B cell (primary cell): Measurements from ENCODE around the gene IRF2BPL. TPM values are rescaled to one million over a fixed set of nuclear protein-coding genes. Genes with fewer than 3 reads are reported as not detected.
A peak's percentile ranks its signal among the peaks of the same experiment; 100 is the strongest.

Source experiments
- ATAC-seq: fragments of 200-7000 bp; cut with Tn5 transposase; one replicate; pipeline ENCODE4 v1.10.0; 2021; ENCODE audit warnings: low read depth, mild to moderate bottlenecking, moderate number of reproducible peaks, moderate library complexity
- CTCF ChIA-PET: fragments of 350-600 bp; sonication (Branson Sonifier 250); formaldehyde crosslinking; loops from one replicate; lab custom pipeline; 2021; ENCODE audit warnings: antibody characterized with exemption, inconsistent platforms; lab: Charles Lee
- POLR2A ChIA-PET: fragments of 350-600 bp; sonication (Branson Sonifier 250); formaldehyde crosslinking; loops from one replicate; lab custom pipeline; 2021; ENCODE audit warnings: antibody characterized with exemption; lab: Charles Lee
- DNase-seq: peaks from one replicate; pipeline ENCODE4 v3.0.0; 2013
- H2AFZ ChIP-seq: 2 replicates; pipeline ENCODE4 v1.6.1; 2012; ENCODE audit warnings: mild to moderate bottlenecking, low read depth, low read length; ENCODE audit not compliant: insufficient read depth, poor library complexity, severe bottlenecking
- H3K27ac ChIP-seq, 2 donors: 1 replicate in 1 of 2; 2 replicates in 1 of 2; pipeline ENCODE4 v1.5.1; 2012 to 2013; ENCODE audit warnings: low read length in 2 of 2, mild to moderate bottlenecking in 2 of 2, moderate library complexity in 1 of 2
- H3K27me3 ChIP-seq, 4 experiments: fragments of 200-600 bp in 1 of 4; sonication (generic) in 1 of 4; replicated peaks in 1 of 4; 1 replicate in 2 of 4; 2 replicates in 2 of 4; pipeline versions ENCODE4 v1.6.1 to v1.7.0; 2013 to 2016; ENCODE audit warnings: low read length in 3 of 4, mild to moderate bottlenecking in 2 of 4, mixed read lengths in 1 of 4, moderate library complexity in 1 of 4; ENCODE audit not compliant: insufficient read depth in 4 of 4, control insufficient read depth in 3 of 4; ENCODE audit errors: control extremely low read depth in 1 of 4
- H3K36me3 ChIP-seq, 2 experiments: replicated peaks in 1 of 2; 1 replicate in 1 of 2; 2 replicates in 1 of 2; pipeline versions ENCODE4 v1.6.1 to v1.7.1; 2013; ENCODE audit warnings: low read length in 1 of 2; ENCODE audit not compliant: insufficient read depth in 2 of 2, control insufficient read depth in 1 of 2; ENCODE audit errors: control extremely low read depth in 1 of 2, extremely low read depth in 1 of 2
- H3K4me1 ChIP-seq, 2 donors: fragments of 200-600 bp in 1 of 2; sonication (generic) in 1 of 2; 1 replicate in 1 of 2; 2 replicates in 1 of 2; pipeline versions ENCODE4 v1.5.1 to v1.6.1; 2013 to 2017; ENCODE audit warnings: low read length in 2 of 2; ENCODE audit not compliant: control insufficient read depth in 2 of 2, insufficient read depth in 2 of 2
- H3K4me2 ChIP-seq: replicated peaks from 2 replicates; pipeline ENCODE3; 2012; ENCODE audit warnings: mild to moderate bottlenecking, low read depth, low read length; ENCODE audit not compliant: poor library complexity, severe bottlenecking
- H3K4me3 ChIP-seq, 5 experiments: fragments of 200-600 bp in 1 of 5; sonication (generic) in 1 of 5; 1 replicate in 3 of 5; 2 replicates in 2 of 5; pipeline versions ENCODE4 v1.5.1 to v1.7.0; 2011 to 2016; ENCODE audit warnings: low read length in 4 of 5, mild to moderate bottlenecking in 4 of 5, low read depth in 2 of 5, control low read depth in 1 of 5, moderate library complexity in 1 of 5; ENCODE audit not compliant: insufficient read depth in 1 of 5; ENCODE audit errors: control extremely low read depth in 1 of 5, extremely low read depth in 1 of 5
- H3K79me2 ChIP-seq: fragments of 200-600 bp; sonication (generic); one replicate; pipeline ENCODE4 v1.6.0; 2016; ENCODE audit warnings: low read length; ENCODE audit not compliant: control insufficient read depth, insufficient read depth
- H3K9ac ChIP-seq: fragments of 200-600 bp; sonication (generic); 2 replicates; pipeline ENCODE4 v1.6.1; 2017; ENCODE audit warnings: mild to moderate bottlenecking, low read length, moderate library complexity
- H3K9me3 ChIP-seq, 3 donors: one replicate each; pipeline versions ENCODE4 v1.6.1 to v1.7.1; 2013; ENCODE audit warnings: low read length in 2 of 3; ENCODE audit not compliant: control insufficient read depth in 2 of 3, insufficient read depth in 1 of 3; ENCODE audit errors: control extremely low read depth in 1 of 3
- H4K20me1 ChIP-seq: 2 replicates; pipeline ENCODE4 v1.6.0; 2012; ENCODE audit warnings: mild to moderate bottlenecking, low read length; ENCODE audit not compliant: insufficient read depth, control insufficient read depth, poor library complexity, severe bottlenecking
- H3K27ac Mint-ChIP-seq: one replicate; pipeline ENCODE4 v1.8.0; 2021; ENCODE audit warnings: mixed read lengths
- H3K27me3 Mint-ChIP-seq: one replicate; pipeline ENCODE4 v1.8.0; 2021; ENCODE audit warnings: mixed read lengths
- H3K4me1 Mint-ChIP-seq: one replicate; pipeline ENCODE4 v1.8.0; 2021; ENCODE audit warnings: mixed read lengths
- H3K4me3 Mint-ChIP-seq: one replicate; pipeline ENCODE4 v1.8.0; 2021; ENCODE audit warnings: mixed read lengths
- H3K9me3 Mint-ChIP-seq: one replicate; pipeline ENCODE4 v1.8.0; 2022; ENCODE audit warnings: mixed read lengths; ENCODE audit not compliant: insufficient read depth
- CTCF ChIP-seq: fragments of 200-600 bp; IDR thresholded peaks from one replicate; pipeline ENCODE4 v1.8.0; 2022; ENCODE audit warnings: antibody characterized with exemption, mild to moderate bottlenecking
- EZH2 ChIP-seq: IDR thresholded peaks from 2 replicates; pipeline ENCODE4 v1.6.1; 2012; ENCODE audit warnings: borderline replicate concordance, low read depth, mild to moderate bottlenecking, moderate library complexity, low read length; ENCODE audit not compliant: insufficient read depth, poor library complexity, severe bottlenecking
- WGBS: methylation state at CpG from one replicate; pipeline ENCODE4 v1.1.5; 2013; ENCODE audit warnings: missing lambda C conversion rate; ENCODE audit not compliant: insufficient coverage; 5-methylcytosine and 5-hydroxymethylcytosine counted together
- intact Hi-C: fragments of 100-400 bp; cut with micrococcal nuclease; formaldehyde crosslinking; loops from one replicate; pipeline ENCODE4 v1.10.0; 2022
- polyA plus RNA-seq: library from polyadenylated mRNA; depleted of rRNA; stranded (reverse); fragments of >200 nt; gene quantifications from 2 replicates; pipeline ENCODE4 v1.2.3, GENCODE V29; 2012
- total RNA-seq, 2 donors: library from RNA; stranded (reverse); fragments of 120-200 nt in 1 of 2; gene quantifications; 1 replicate in 1 of 2; 2 replicates in 1 of 2; pipeline versions ENCODE4 v1.2.3 to v1.2.4, GENCODE V29; 2013 to 2022

The IRF2BPL gene
- total and polyA plus RNA-seq, 2 donors (not counting 1 experiment from before 2014, with no cell fraction given) = 27.9 to 34.0 TPM

- POLR2A ChIA-PET = interaction anchor here (0.9 to 2.1 kb wide), 3 partner anchors 9 to 75 kb away, joined by 3 to 8 read pairs (median 4); partner anchors contain the start of gene IRF2BPL
- H3K4me2 ChIP-seq = peak overlapping the region; percentile 90
These were observed 8.1 kb upstream of the IRF2BPL start for GRCh38 chr14:77036484-77037214.

More at GRCh38 chr14:77036484-77037214, 8.1 kb upstream of the IRF2BPL start:
- Mint-ChIP-seq H3K4me1 (peaks cover 80% of the 10 kb centered on the region), H3K9me3 (no peaks in the 10 kb centered on the region), H3K4me3 (peak overlapping the region; percentile 29), H3K27ac (peak overlapping the region; percentile 87), H3K27me3 (no peaks in the 10 kb centered on the region)
- Histone ChIP-seq H3K9ac (no peak overlapping the region), H3K9me3 (no peaks in the 10 kb centered on the region), H4K20me1 (no peaks in the 10 kb centered on the region), H3K36me3 (no peaks in the 10 kb centered on the region), H2AFZ (peak overlapping the region; percentile 8), H3K4me3 (no peak overlapping the region), H3K27me3 (no peaks in the 10 kb centered on the region), H3K4me1 (peaks cover 67 to 80% of the 10 kb centered on the region in 2 donors), H3K79me2 (no peaks in the 10 kb centered on the region), H3K27ac (peak overlapping the region; percentile 24 to 54)
- CTCF ChIA-PET = interaction anchor here (0.6 to 3.0 kb wide), 9 partner anchors 9 to 128 kb away, joined by 3 to 14 read pairs (median 4); no protein-coding TSS in a partner anchor
- DNase-seq (no peak), ATAC-seq (no peak)
- TF ChIP-seq CTCF (no peak), EZH2 (no peak)
- intact Hi-C loops = no loop called here
- WGBS = 68% methylated on average over 6 of the region's 6 CpGs
